HG02938 (cell line): ENCODE measurements around the gene PEX11A.

ENCODE experiments used
- ATAC-seq: cut with Tn5 transposase; IDR thresholded peaks from one replicate; pipeline ENCODE4 v1.9.1; 2021; ENCODE audit warnings: mild to moderate bottlenecking, moderate library complexity; ENCODE audit not compliant: unreplicated experiment

Gene PEX11A

GRCh38 chr15:89631902-89632264 is 58.7 kb downstream of the PEX11A start:
- ATAC-seq = no peak
